Activated CD8-positive, alpha-beta memory T cell treated with anti-CD3 and anti-CD28 coated beads, Interleukin-2, amount 10 ng/mL, durations not matched to agents 7 days and 5 days (primary cell): ENCODE measurements around the gene CELSR2. TPM values are rescaled to one million over a fixed set of nuclear protein-coding genes. Genes with fewer than 3 reads are reported as not detected.

Experiments
- ATAC-seq: fragments of 150-1000 bp; cut with Tn5 transposase; one replicate; pipeline ENCODE4 v1.10.0; 2021; ENCODE audit warnings: moderate library complexity
- CTCF ChIA-PET: fragments of 350-600 bp; sonication (Branson Sonifier 250); formaldehyde crosslinking; loops from one replicate; lab custom pipeline; 2021; ENCODE audit warnings: antibody characterized with exemption; lab: Charles Lee
- DNase-seq: peaks from one replicate; pipeline ENCODE4 v3.0.0-alpha.2; 2020
- H3K27ac Mint-ChIP-seq: one replicate; pipeline ENCODE4 v1.8.0; 2021; ENCODE audit warnings: mild to moderate bottlenecking, mixed read lengths
- H3K27me3 Mint-ChIP-seq: one replicate; pipeline ENCODE4 v1.8.0; 2021; ENCODE audit warnings: mixed read lengths
- H3K36me3 Mint-ChIP-seq: one replicate; pipeline ENCODE4 v1.8.0; 2021; ENCODE audit warnings: mild to moderate bottlenecking, mixed read lengths
- H3K4me1 Mint-ChIP-seq: one replicate; pipeline ENCODE4 v1.8.0; 2021; ENCODE audit warnings: mixed read lengths
- H3K4me3 Mint-ChIP-seq: one replicate; pipeline ENCODE4 v1.8.0; 2021; ENCODE audit warnings: mild to moderate bottlenecking, moderate library complexity, mixed read lengths
- H3K9me3 Mint-ChIP-seq: one replicate; pipeline ENCODE4 v1.8.0; 2022; ENCODE audit warnings: low read depth, mixed read lengths
- total RNA-seq, 2 experiments: library from RNA; stranded (reverse); gene quantifications; one replicate each; pipeline ENCODE4 v1.2.3, GENCODE V29; 2021

Gene CELSR2, protein sequence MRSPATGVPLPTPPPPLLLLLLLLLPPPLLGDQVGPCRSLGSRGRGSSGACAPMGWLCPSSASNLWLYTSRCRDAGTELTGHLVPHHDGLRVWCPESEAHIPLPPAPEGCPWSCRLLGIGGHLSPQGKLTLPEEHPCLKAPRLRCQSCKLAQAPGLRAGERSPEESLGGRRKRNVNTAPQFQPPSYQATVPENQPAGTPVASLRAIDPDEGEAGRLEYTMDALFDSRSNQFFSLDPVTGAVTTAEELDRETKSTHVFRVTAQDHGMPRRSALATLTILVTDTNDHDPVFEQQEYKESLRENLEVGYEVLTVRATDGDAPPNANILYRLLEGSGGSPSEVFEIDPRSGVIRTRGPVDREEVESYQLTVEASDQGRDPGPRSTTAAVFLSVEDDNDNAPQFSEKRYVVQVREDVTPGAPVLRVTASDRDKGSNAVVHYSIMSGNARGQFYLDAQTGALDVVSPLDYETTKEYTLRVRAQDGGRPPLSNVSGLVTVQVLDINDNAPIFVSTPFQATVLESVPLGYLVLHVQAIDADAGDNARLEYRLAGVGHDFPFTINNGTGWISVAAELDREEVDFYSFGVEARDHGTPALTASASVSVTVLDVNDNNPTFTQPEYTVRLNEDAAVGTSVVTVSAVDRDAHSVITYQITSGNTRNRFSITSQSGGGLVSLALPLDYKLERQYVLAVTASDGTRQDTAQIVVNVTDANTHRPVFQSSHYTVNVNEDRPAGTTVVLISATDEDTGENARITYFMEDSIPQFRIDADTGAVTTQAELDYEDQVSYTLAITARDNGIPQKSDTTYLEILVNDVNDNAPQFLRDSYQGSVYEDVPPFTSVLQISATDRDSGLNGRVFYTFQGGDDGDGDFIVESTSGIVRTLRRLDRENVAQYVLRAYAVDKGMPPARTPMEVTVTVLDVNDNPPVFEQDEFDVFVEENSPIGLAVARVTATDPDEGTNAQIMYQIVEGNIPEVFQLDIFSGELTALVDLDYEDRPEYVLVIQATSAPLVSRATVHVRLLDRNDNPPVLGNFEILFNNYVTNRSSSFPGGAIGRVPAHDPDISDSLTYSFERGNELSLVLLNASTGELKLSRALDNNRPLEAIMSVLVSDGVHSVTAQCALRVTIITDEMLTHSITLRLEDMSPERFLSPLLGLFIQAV (N-terminal part only)
- 1 to 10 TPM; 3.3 to 4.0 TPM for total RNA-seq

DNA sequence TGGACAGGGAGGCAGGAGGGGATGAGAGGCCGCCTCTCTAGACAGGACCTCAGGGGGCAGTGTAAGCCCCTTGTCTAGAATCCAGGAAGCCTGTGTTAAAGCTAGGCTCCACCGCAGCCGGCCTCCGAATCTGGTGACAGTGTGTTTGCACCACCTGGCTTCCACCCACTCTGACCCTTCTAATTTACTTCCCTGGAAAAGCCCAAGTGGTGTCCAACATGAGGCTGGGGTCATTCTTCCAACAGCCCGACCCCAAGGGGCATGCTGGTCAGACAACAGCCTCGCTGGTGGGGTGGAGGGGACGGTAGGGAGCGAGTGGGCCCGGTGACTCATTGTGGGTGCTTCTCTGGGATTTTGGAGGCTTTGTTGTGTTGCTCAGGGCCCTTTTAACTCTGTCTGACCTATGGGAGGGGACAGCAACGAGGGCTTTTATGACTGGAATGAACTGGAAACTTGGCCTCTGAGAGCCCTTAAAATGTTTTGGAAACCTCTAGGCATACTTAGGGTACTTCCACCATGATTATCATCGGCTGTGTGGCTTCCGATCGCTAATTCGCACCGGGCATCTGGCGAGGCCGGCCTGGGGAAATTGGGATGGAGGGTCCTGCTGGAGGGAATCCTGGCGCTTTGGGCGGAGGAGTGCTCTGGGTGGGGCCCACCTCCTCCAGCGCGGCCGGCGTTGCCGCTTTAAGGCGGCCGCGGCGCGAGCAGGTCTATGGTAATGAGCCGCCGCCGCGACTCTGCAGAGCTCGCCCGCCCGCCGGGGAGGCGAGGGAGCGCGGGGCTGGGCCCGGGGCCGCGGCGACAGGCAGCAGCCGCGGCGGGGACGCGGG lies at the start of gene CELSR2:
CELSR2 (plus strand) TSS at position 743 of the 833 bp plus-strand sequence. CDS start 541 bp downstream, outside the sequence.
- peak; percentile 71 for DNase-seq

GRCh38 chr1:109199710-109200109 lies 49.6 kb upstream of the CELSR2 start:
- DNase-seq (peak; percentile 48), ATAC-seq (peak; percentile 71)
- Mint-ChIP-seq H3K36me3 (no peaks in the 10 kb centered on the region), H3K4me1 (peaks cover 17% of the 10 kb centered on the region), H3K27me3 (no peaks in the 10 kb centered on the region), H3K9me3 (no peaks in the 10 kb centered on the region), H3K4me3 (no peak overlapping the region), H3K27ac (peak overlapping the region; percentile 55)
- CTCF ChIA-PET: interaction anchor here (0.8 to 2.8 kb wide), 8 partner anchors 8 to 371 kb away, joined by 3 to 10 read pairs (median 4); partner anchors contain the start of gene SARS1

More for the DNA sequence above, at the start of gene CELSR2:
- peaks cover 28% of the 10 kb centered on the region for H3K27me3 Mint-ChIP-seq
- H3K36me3 Mint-ChIP-seq: no peaks in the 10 kb centered on the region
- peak within 1 kb of the TSS; percentile 51 for H3K4me3 Mint-ChIP-seq
- CTCF ChIA-PET: interaction anchor here (0.6 to 2.1 kb wide), 5 partner anchors 10 to 283 kb away, joined by 3 to 8 read pairs (median 4); partner anchors contain the start of gene SORT1
- no peak within 1 kb of the TSS for H3K27ac Mint-ChIP-seq
- H3K9me3 Mint-ChIP-seq: no peaks in the 10 kb centered on the region
- H3K4me1 Mint-ChIP-seq: peaks cover 6% of the 10 kb centered on the region
- ATAC-seq: peak; percentile 95

- no peak overlapping the region for H3K4me3 Mint-ChIP-seq
These were observed 48.1 kb upstream of the CELSR2 start for GRCh38 chr1:109201123-109201703.

GRCh38 chr1:109204484-109204883 lies 44.9 kb upstream of the CELSR2 start:
- ATAC-seq (no peak), DNase-seq (no peak)
- CTCF ChIA-PET: interaction anchor here (1.2 to 1.5 kb wide), 2 partner anchors 9 to 61 kb away, joined by 3 to 7 read pairs; partner anchors contain the start of gene SARS1
- Mint-ChIP-seq H3K4me1 (peaks cover 9% of the 10 kb centered on the region), H3K36me3 (no peaks in the 10 kb centered on the region), H3K27me3 (peaks cover 2% of the 10 kb centered on the region), H3K27ac (no peak overlapping the region), H3K4me3 (no peak overlapping the region), H3K9me3 (no peaks in the 10 kb centered on the region)

More at GRCh38 chr1:109201123-109201703, 48.1 kb upstream of the CELSR2 start:
- Mint-ChIP-seq H3K27ac (no peak overlapping the region), H3K36me3 (no peaks in the 10 kb centered on the region), H3K4me1 (peaks cover 17% of the 10 kb centered on the region), H3K9me3 (no peaks in the 10 kb centered on the region), H3K27me3 (no peaks in the 10 kb centered on the region)
- CTCF ChIA-PET: interaction anchor here (0.6 to 2.8 kb wide), 12 partner anchors 7 to 331 kb away, joined by 3 to 15 read pairs (median 4); partner anchors contain the start of genes CELSR2, PSMA5, SARS1 and SORT1
- DNase-seq (peak; percentile 65), ATAC-seq (peak; percentile 59)

GRCh38 chr1:109206339-109206738 lies 43.0 kb upstream of the CELSR2 start:
- H3K27me3 Mint-ChIP-seq: peaks cover 4% of the 10 kb centered on the region
- no peak for ATAC-seq

GRCh38 chr1:109207467-109208103 lies 41.8 kb upstream of the CELSR2 start:
- H3K27me3 Mint-ChIP-seq: peaks cover 4% of the 10 kb centered on the region
- ATAC-seq (no peak), DNase-seq (no peak)
- H3K9me3 Mint-ChIP-seq: no peaks in the 10 kb centered on the region
- CTCF ChIA-PET: interaction anchor here (1.1 to 1.6 kb wide), 3 partner anchors 8 to 325 kb away, joined by 3 to 9 read pairs (median 3); no protein-coding TSS in a partner anchor
- peaks cover 5% of the 10 kb centered on the region for H3K4me1 Mint-ChIP-seq
- no peak overlapping the region for H3K4me3 Mint-ChIP-seq
- H3K27ac Mint-ChIP-seq: no peak overlapping the region
- H3K36me3 Mint-ChIP-seq: no peaks in the 10 kb centered on the region

More at GRCh38 chr1:109206339-109206738, 43.0 kb upstream of the CELSR2 start:
- Mint-ChIP-seq H3K36me3 (no peaks in the 10 kb centered on the region), H3K27ac (no peak overlapping the region), H3K4me3 (no peak overlapping the region), H3K9me3 (no peaks in the 10 kb centered on the region), H3K4me1 (peaks cover 5% of the 10 kb centered on the region)
- CTCF ChIA-PET: interaction anchor here (1.1 kb wide), 1 partner anchor 13 kb away, joined by 3 read pairs; no protein-coding TSS in a partner anchor
- no peak for DNase-seq

- no peaks in the 10 kb centered on the region for H3K36me3 Mint-ChIP-seq
- peaks cover 4% of the 10 kb centered on the region for H3K27me3 Mint-ChIP-seq
- no peak overlapping the region for H3K27ac Mint-ChIP-seq
These were observed 40.9 kb upstream of the CELSR2 start for GRCh38 chr1:109208394-109208793.

DNA sequence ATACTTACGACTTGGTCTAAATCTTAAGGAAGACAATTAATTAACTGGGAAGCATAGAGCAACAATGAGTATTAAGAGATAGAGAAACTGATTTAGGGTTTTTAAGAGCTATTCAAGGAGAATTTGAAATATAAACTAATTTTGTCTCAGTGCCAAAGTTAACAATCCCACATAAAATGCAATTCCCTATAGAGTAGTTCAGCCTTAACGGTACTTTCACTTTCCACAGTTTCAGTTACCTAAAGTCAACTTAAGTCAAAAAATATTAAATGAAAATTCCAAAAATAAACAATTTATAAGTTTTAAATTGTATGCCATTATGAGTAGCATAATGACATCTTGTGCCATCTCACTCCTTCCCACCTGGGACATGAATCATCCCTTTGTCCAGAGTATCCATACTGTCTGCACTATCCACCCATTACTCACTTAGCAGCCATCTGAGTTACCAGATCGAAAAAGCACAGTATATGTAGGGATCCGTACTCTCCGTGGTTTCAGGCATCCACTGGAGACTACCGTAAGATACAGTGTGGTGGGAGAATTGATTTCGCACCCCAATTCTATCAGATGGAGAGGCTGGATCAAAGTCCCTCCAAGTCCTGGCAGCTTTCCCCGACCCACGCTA lies 40.4 kb upstream of the CELSR2 start:
- CTCF ChIA-PET: interaction anchor here (1.6 kb wide), 1 partner anchor 9 kb away, joined by 9 read pairs; no protein-coding TSS in a partner anchor
- Mint-ChIP-seq H3K36me3 (no peaks in the 10 kb centered on the region), H3K4me1 (peaks cover 5% of the 10 kb centered on the region), H3K27me3 (peaks cover 4% of the 10 kb centered on the region), H3K27ac (no peak overlapping the region), H3K9me3 (no peaks in the 10 kb centered on the region), H3K4me3 (no peak overlapping the region)
- ATAC-seq (no peak), DNase-seq (no peak)

More at GRCh38 chr1:109208394-109208793, 40.9 kb upstream of the CELSR2 start:
- ATAC-seq (no peak), DNase-seq (no peak)
- CTCF ChIA-PET: interaction anchor here (1.2 to 1.6 kb wide), 2 partner anchors 9 to 324 kb away, joined by 3 to 9 read pairs; no protein-coding TSS in a partner anchor
- Mint-ChIP-seq H3K4me1 (peaks cover 5% of the 10 kb centered on the region), H3K9me3 (no peaks in the 10 kb centered on the region), H3K4me3 (no peak overlapping the region)

DNA sequence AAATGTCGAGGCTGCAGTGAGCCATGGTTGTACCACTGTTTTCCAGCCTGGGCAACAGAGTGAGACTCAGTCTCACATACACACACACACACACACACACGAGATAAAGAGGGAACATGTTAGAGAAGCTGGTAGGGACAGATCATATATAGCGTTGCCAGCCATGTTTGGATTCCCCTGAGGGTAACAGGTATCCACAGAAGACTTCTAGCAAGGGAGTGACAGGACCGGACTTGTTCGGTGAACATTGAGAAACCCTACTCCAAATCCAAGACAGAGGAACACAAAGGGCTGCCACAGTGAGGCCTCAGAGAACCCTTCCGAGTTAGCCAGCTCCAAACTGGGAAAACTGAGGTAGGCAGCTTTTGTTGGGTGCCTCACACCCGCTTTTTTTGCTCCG lies 39.3 kb upstream of the CELSR2 start:
- Mint-ChIP-seq H3K27ac (no peak overlapping the region), H3K9me3 (no peaks in the 10 kb centered on the region), H3K4me1 (peaks cover 10% of the 10 kb centered on the region), H3K36me3 (peaks cover 6% of the 10 kb centered on the region), H3K27me3 (peaks cover 4% of the 10 kb centered on the region), H3K4me3 (no peak overlapping the region)
- no peak for ATAC-seq
- CTCF ChIA-PET: no interaction called here
- DNase-seq: no peak

GRCh38 chr1:109213345-109213823 lies 36.0 kb upstream of the CELSR2 start:
- DNase-seq (no peak), ATAC-seq (no peak)
- H3K36me3 Mint-ChIP-seq: peaks cover 31% of the 10 kb centered on the region
- H3K27me3 Mint-ChIP-seq: peaks cover 4% of the 10 kb centered on the region
- peak overlapping the region; percentile 97 for H3K4me3 Mint-ChIP-seq
- H3K27ac Mint-ChIP-seq: peak overlapping the region; percentile 44
- no peaks in the 10 kb centered on the region for H3K9me3 Mint-ChIP-seq
- CTCF ChIA-PET: interaction anchor here (0.7 to 2.3 kb wide), 14 partner anchors 9 to 320 kb away, joined by 3 to 8 read pairs (median 4); partner anchors contain the start of genes ELAPOR1 and PSRC1
- H3K4me1 Mint-ChIP-seq: peaks cover 28% of the 10 kb centered on the region
